ENCODE results near the gene SLC22A31.

GRCh38 chr16:89176717-89177116 is 23.6 kb downstream of the SLC22A31 start:
- no peak for TF ChIP-seq POLR2A (IDR thresholded peaks at IDR 0.05)
- no peak for TF ChIP-seq CTCF (IDR thresholded peaks at IDR 0.05 in 8 of 11, conservative IDR thresholded peaks at IDR 0.05 in 3 of 11)

Data from spleen (tissue), 7 donors.